WTC11 (cell line): ENCODE results near the gene HIVEP2. TPM values are rescaled to one million over a fixed set of nuclear protein-coding genes. Genes with fewer than 3 reads are reported as not detected.

Experiments
- ATAC-seq: fragments of 200-7000 bp; cut with Tn5 transposase; 2 replicates; pipeline ENCODE4 v1.10.0; 2021; ENCODE audit warnings: mild to moderate bottlenecking, moderate library complexity
- CTCF ChIA-PET: fragments of 300-600 bp; sonication (Branson Sonifier 250); formaldehyde crosslinking; loops from one replicate; lab custom pipeline; 2021; ENCODE audit warnings: antibody characterized with exemption; lab: Charles Lee
- POLR2A ChIA-PET: fragments of 350-600 bp; sonication (Branson Sonifier 250); formaldehyde crosslinking; loops from one replicate; lab custom pipeline; 2021; ENCODE audit warnings: antibody characterized with exemption; lab: Charles Lee
- DNase-seq: peaks from one replicate; pipeline ENCODE4 v3.0.0; 2021; ENCODE audit warnings: low spot score
- H3K27ac Mint-ChIP-seq: 2 replicates; pipeline ENCODE4 v1.8.0; 2021; ENCODE audit warnings: mixed read lengths
- H3K27me3 Mint-ChIP-seq: 2 replicates; pipeline ENCODE4 v1.8.0; 2021; ENCODE audit warnings: low read depth, mild to moderate bottlenecking, moderate library complexity, mixed read lengths
- H3K36me3 Mint-ChIP-seq: 2 replicates; pipeline ENCODE4 v1.8.0; 2021; ENCODE audit warnings: mixed read lengths
- H3K4me1 Mint-ChIP-seq: 2 replicates; pipeline ENCODE4 v1.8.0; 2022; ENCODE audit warnings: mixed read lengths
- H3K4me3 Mint-ChIP-seq: 2 replicates; pipeline ENCODE4 v1.8.0; 2021; ENCODE audit warnings: mild to moderate bottlenecking, moderate library complexity, mixed read lengths
- H3K9me3 Mint-ChIP-seq: 2 replicates; pipeline ENCODE4 v1.8.0; 2021; ENCODE audit warnings: mixed read lengths
- HMGA2 ChIP-seq: fragments of 250-450 bp; sonication (Bioruptor Pico); IDR thresholded peaks from 2 replicates; pipeline ENCODE4 v1.4.0; 2021; ENCODE audit warnings: mild to moderate bottlenecking, moderate library complexity
- IRF2 ChIP-seq: sonication (generic); formaldehyde crosslinking; IDR thresholded peaks from 2 replicates; pipeline ENCODE4 v1.8.0; 2022; ENCODE audit warnings: low read depth, missing genetic modification reagents, borderline replicate concordance
- JAZF1 ChIP-seq: fragments of 250-450 bp; sonication (Bioruptor Pico); IDR thresholded peaks from 2 replicates; pipeline ENCODE4 v1.9.0; 2021; ENCODE audit warnings: moderate library complexity, mild to moderate bottlenecking, inconsistent platforms
- NR3C1 ChIP-seq: sonication (generic); formaldehyde crosslinking; conservative IDR thresholded peaks from 2 replicates; pipeline ENCODE4 v1.8.1; 2023; ENCODE audit warnings: low read depth, mild to moderate bottlenecking, missing genetic modification reagents
- PRRX2 ChIP-seq: fragments of 250-450 bp; sonication (Bioruptor Pico); IDR thresholded peaks from 2 replicates; pipeline ENCODE4 v1.8.0; 2021; ENCODE audit warnings: mild to moderate bottlenecking
- SP1 ChIP-seq: sonication (generic); formaldehyde crosslinking; conservative IDR thresholded peaks from 2 replicates; pipeline ENCODE4 v1.8.1; 2022; ENCODE audit warnings: missing genetic modification reagents
- TCF7 ChIP-seq: sonication (generic); formaldehyde crosslinking; IDR thresholded peaks from 2 replicates; pipeline ENCODE4 v1.8.0; 2022; ENCODE audit warnings: mild to moderate bottlenecking, low read depth, missing genetic modification reagents, moderate library complexity
- ZNF121 ChIP-seq: sonication (generic); formaldehyde crosslinking; IDR thresholded peaks from 2 replicates; pipeline ENCODE4 v1.8.0; 2023; ENCODE audit warnings: missing genetic modification reagents
- ZNF263 ChIP-seq: sonication (generic); formaldehyde crosslinking; IDR thresholded peaks from 2 replicates; pipeline ENCODE4 v1.8.1; 2022; ENCODE audit warnings: low read depth, mild to moderate bottlenecking, moderate library complexity, missing genetic modification reagents
- ZNF396 ChIP-seq: fragments of 250-450 bp; sonication (Bioruptor Pico); IDR thresholded peaks from 2 replicates; pipeline ENCODE4 v1.8.0; 2021; ENCODE audit warnings: mild to moderate bottlenecking, moderate library complexity, borderline replicate concordance
- total RNA-seq: library from RNA; stranded (reverse); gene quantifications from 3 replicates; pipeline ENCODE4 v1.2.3, GENCODE V29; 2021
- TF ChIP-seq, protein P1 (sequence below): sonication (generic); formaldehyde crosslinking; IDR thresholded peaks from 2 replicates; pipeline ENCODE4 v1.8.1; 2022; ENCODE audit warnings: mild to moderate bottlenecking, missing genetic modification reagents, moderate library complexity, borderline replicate concordance
- TF ChIP-seq, protein P2 (sequence below): sonication (generic); formaldehyde crosslinking; conservative IDR thresholded peaks from 2 replicates; pipeline ENCODE4 v1.8.1; 2023; ENCODE audit warnings: mild to moderate bottlenecking, low read depth, missing genetic modification reagents, moderate library complexity
- TF ChIP-seq, protein P3 (sequence below): fragments of 250-450 bp; sonication (Bioruptor Pico); IDR thresholded peaks from 2 replicates; pipeline ENCODE4 v1.9.0; 2021; ENCODE audit warnings: moderate library complexity, mild to moderate bottlenecking, inconsistent platforms, borderline replicate concordance
- TF ChIP-seq, protein P4 (sequence below): sonication (generic); formaldehyde crosslinking; IDR thresholded peaks from 2 replicates; pipeline ENCODE4 v1.8.0; 2022; ENCODE audit warnings: missing genetic modification reagents
- TF ChIP-seq, protein P5 (sequence below): fragments of 250-450 bp; sonication (Bioruptor Pico); conservative IDR thresholded peaks from 2 replicates; pipeline ENCODE4 v1.9.0; 2021; ENCODE audit warnings: mild to moderate bottlenecking
- TF ChIP-seq, protein P6 (sequence below): fragments of 200-600 bp; IDR thresholded peaks from 2 replicates; pipeline ENCODE4 v1.8.0; 2022; ENCODE audit warnings: antibody characterized with exemption
- TF ChIP-seq, protein P7 (sequence below): sonication (generic); formaldehyde crosslinking; IDR thresholded peaks from 2 replicates; pipeline ENCODE4 v1.8.0; 2022; ENCODE audit warnings: mild to moderate bottlenecking, missing genetic modification reagents

HIVEP2 gene
- total RNA-seq, 1 experiment from 2014 or later: 11.5 TPM

DNA sequence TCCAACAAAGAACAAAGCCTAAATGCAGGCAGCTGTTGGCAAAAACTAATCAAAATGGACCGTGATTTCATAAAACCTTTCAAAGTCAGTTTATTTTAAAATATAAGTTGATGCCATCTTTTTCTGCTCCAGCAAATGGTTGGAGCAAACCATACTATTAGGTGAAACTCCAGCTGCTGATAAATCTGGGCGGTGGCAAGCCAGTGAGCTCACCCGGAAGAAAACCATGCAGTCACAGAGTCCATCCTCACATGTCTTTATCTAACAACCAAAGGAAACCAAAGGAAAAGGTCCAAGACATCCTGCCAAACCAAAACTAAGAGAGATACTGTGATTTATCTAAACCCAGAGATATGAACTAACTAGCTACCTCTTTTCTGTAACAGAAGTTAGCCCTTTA, 72.6 kb downstream of the HIVEP2 start (continued):
- TF ChIP-seq NR3C1 (CRISPR knock-in tag) (no peak), SP1 (no peak), TCF7 (no peak), ZNF396 (CRISPR knock-in tag) (no peak), IRF2 (no peak)
- TF ChIP-seq, protein P1, sequence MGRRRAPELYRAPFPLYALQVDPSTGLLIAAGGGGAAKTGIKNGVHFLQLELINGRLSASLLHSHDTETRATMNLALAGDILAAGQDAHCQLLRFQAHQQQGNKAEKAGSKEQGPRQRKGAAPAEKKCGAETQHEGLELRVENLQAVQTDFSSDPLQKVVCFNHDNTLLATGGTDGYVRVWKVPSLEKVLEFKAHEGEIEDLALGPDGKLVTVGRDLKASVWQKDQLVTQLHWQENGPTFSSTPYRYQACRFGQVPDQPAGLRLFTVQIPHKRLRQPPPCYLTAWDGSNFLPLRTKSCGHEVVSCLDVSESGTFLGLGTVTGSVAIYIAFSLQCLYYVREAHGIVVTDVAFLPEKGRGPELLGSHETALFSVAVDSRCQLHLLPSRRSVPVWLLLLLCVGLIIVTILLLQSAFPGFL (CRISPR knock-in tag): no peak
- TF ChIP-seq, all 79 proteins: peak for 0

DNA sequence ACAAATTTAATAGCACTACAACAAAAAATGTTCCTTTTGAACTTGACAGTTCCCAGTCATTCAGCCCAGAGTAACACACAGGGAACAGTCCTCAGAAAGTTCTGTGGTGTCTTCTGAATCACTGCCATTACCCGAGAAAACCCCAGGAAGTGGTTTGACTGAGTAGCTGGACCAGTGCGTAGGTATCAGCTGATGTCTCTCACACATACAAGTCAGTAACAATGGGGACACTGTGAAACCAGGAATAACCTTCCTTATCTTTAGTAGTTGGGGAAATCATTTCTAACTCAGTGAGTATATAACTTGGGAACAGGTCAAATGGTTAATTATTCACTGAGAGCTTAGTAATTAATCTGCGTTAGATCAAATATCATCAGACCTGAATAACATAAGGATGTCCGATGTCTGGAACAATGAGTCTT, 73.1 kb downstream of the HIVEP2 start:
- Mint-ChIP-seq H3K9me3 (no peaks in the 10 kb centered on the region), H3K36me3 (no peaks in the 10 kb centered on the region), H3K27ac (no peak overlapping the region), H3K4me3 (no peak overlapping the region), H3K4me1 (peaks cover 40% of the 10 kb centered on the region), H3K27me3 (no peaks in the 10 kb centered on the region)
- no peak for DNase-seq
- TF ChIP-seq, protein P1 (CRISPR knock-in tag): no peak
- TF ChIP-seq IRF2 (no peak), ZNF263 (CRISPR knock-in tag) (no peak), JAZF1 (CRISPR knock-in tag) (no peak), PRRX2 (CRISPR knock-in tag) (no peak), ZNF121 (CRISPR knock-in tag) (no peak), SP1 (no peak), HMGA2 (no peak)
- TF ChIP-seq, protein P2, sequence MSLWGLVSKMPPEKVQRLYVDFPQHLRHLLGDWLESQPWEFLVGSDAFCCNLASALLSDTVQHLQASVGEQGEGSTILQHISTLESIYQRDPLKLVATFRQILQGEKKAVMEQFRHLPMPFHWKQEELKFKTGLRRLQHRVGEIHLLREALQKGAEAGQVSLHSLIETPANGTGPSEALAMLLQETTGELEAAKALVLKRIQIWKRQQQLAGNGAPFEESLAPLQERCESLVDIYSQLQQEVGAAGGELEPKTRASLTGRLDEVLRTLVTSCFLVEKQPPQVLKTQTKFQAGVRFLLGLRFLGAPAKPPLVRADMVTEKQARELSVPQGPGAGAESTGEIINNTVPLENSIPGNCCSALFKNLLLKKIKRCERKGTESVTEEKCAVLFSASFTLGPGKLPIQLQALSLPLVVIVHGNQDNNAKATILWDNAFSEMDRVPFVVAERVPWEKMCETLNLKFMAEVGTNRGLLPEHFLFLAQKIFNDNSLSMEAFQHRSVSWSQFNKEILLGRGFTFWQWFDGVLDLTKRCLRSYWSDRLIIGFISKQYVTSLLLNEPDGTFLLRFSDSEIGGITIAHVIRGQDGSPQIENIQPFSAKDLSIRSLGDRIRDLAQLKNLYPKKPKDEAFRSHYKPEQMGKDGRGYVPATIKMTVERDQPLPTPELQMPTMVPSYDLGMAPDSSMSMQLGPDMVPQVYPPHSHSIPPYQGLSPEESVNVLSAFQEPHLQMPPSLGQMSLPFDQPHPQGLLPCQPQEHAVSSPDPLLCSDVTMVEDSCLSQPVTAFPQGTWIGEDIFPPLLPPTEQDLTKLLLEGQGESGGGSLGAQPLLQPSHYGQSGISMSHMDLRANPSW (CRISPR knock-in tag): no peak
- TF ChIP-seq, protein P3, sequence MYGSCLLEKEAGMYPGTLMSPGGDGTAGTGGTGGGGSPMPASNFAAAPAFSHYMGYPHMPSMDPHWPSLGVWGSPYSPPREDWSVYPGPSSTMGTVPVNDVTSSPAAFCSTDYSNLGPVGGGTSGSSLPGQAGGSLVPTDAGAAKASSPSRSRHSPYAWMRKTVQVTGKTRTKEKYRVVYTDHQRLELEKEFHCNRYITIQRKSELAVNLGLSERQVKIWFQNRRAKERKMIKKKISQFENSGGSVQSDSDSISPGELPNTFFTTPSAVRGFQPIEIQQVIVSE (CRISPR knock-in tag): no peak
- TF ChIP-seq, protein P4, sequence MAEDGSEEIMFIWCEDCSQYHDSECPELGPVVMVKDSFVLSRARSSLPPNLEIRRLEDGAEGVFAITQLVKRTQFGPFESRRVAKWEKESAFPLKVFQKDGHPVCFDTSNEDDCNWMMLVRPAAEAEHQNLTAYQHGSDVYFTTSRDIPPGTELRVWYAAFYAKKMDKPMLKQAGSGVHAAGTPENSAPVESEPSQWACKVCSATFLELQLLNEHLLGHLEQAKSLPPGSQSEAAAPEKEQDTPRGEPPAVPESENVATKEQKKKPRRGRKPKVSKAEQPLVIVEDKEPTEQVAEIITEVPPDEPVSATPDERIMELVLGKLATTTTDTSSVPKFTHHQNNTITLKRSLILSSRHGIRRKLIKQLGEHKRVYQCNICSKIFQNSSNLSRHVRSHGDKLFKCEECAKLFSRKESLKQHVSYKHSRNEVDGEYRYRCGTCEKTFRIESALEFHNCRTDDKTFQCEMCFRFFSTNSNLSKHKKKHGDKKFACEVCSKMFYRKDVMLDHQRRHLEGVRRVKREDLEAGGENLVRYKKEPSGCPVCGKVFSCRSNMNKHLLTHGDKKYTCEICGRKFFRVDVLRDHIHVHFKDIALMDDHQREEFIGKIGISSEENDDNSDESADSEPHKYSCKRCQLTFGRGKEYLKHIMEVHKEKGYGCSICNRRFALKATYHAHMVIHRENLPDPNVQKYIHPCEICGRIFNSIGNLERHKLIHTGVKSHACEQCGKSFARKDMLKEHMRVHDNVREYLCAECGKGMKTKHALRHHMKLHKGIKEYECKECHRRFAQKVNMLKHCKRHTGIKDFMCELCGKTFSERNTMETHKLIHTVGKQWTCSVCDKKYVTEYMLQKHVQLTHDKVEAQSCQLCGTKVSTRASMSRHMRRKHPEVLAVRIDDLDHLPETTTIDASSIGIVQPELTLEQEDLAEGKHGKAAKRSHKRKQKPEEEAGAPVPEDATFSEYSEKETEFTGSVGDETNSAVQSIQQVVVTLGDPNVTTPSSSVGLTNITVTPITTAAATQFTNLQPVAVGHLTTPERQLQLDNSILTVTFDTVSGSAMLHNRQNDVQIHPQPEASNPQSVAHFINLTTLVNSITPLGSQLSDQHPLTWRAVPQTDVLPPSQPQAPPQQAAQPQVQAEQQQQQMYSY: no peak
- TF ChIP-seq, protein P5, sequence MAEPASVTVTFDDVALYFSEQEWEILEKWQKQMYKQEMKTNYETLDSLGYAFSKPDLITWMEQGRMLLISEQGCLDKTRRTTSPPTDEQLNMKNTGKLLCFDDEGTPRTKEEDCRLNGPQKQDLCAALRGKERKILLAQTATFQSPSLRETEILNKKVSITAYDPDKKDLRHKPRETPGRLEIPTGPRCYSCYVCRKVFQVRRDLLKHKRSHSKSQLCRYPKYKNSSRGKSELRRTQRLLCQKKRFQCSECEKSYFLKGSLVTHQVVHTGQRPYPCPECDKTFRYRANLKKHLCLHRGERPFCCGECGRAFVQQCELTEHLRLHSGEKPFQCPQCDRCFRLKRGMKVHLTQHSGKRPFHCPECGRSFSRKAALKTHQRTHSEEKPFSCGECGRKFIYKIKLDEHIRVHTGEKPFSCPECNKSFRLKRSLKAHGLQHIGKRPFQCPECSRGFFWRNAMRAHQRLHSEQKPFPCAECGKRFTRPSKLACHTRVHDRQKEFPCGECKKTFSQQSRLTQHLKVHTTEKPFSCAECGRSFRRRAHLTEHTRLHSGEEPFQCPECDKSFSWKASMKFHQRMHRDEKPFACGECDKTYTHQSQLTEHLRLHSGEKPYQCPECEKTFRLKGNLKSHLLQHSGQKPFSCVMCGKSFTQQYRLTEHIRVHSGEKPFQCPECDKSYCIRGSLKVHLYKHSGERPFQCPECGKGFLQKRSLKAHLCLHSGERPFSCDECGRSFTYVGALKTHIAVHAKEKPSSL (CRISPR knock-in tag): no peak
- TF ChIP-seq, protein P6, sequence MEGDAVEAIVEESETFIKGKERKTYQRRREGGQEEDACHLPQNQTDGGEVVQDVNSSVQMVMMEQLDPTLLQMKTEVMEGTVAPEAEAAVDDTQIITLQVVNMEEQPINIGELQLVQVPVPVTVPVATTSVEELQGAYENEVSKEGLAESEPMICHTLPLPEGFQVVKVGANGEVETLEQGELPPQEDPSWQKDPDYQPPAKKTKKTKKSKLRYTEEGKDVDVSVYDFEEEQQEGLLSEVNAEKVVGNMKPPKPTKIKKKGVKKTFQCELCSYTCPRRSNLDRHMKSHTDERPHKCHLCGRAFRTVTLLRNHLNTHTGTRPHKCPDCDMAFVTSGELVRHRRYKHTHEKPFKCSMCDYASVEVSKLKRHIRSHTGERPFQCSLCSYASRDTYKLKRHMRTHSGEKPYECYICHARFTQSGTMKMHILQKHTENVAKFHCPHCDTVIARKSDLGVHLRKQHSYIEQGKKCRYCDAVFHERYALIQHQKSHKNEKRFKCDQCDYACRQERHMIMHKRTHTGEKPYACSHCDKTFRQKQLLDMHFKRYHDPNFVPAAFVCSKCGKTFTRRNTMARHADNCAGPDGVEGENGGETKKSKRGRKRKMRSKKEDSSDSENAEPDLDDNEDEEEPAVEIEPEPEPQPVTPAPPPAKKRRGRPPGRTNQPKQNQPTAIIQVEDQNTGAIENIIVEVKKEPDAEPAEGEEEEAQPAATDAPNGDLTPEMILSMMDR: no peak
- TF ChIP-seq, protein P7, sequence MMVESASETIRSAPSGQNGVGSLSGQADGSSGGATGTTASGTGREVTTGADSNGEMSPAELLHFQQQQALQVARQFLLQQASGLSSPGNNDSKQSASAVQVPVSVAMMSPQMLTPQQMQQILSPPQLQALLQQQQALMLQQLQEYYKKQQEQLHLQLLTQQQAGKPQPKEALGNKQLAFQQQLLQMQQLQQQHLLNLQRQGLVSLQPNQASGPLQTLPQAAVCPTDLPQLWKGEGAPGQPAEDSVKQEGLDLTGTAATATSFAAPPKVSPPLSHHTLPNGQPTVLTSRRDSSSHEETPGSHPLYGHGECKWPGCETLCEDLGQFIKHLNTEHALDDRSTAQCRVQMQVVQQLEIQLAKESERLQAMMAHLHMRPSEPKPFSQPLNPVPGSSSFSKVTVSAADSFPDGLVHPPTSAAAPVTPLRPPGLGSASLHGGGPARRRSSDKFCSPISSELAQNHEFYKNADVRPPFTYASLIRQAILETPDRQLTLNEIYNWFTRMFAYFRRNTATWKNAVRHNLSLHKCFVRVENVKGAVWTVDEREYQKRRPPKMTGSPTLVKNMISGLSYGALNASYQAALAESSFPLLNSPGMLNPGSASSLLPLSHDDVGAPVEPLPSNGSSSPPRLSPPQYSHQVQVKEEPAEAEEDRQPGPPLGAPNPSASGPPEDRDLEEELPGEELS: no peak
- ChIA-PET POLR2A (interaction anchor here (1.0 kb wide), 1 partner anchor 134 kb away, joined by 3 read pairs; no protein-coding TSS in a partner anchor), CTCF (interaction anchor here (1.0 kb wide), 1 partner anchor 49 kb away, joined by 3 read pairs; no protein-coding TSS in a partner anchor)
- ATAC-seq: no peak
